SKM-1 treated with dmso at 0.1 percent for 144 hours (cell line): Measurements from ENCODE around the gene EYS.
"Not testable (repeated sequence)": the region's sequence is repeated elsewhere in the genome, so short reads cannot be mapped to it uniquely, and the experiment has no call there.

Experiments
- DNase-seq: peaks from one replicate; lab custom pipeline; 2025; ENCODE audit not compliant: unreplicated experiment; lab: John Stamatoyannopoulos, UW

EYS gene

GRCh38 chr6:63783096-63783495 lies 1923.9 kb downstream of the EYS start:
- no peak for DNase-seq

- no peak for DNase-seq
Measured at GRCh38 chr6:63774961-63775360, 1932.1 kb downstream of the EYS start.

GRCh38 chr6:63773200-63773599 lies 1933.8 kb downstream of the EYS start:
- no peak for DNase-seq

- DNase-seq = no peak
Measured at GRCh38 chr6:63765828-63766227, 1941.2 kb downstream of the EYS start.

GRCh38 chr6:63764318-63764916 lies 1942.6 kb downstream of the EYS start:
- peak; percentile 36 for DNase-seq

DNA sequence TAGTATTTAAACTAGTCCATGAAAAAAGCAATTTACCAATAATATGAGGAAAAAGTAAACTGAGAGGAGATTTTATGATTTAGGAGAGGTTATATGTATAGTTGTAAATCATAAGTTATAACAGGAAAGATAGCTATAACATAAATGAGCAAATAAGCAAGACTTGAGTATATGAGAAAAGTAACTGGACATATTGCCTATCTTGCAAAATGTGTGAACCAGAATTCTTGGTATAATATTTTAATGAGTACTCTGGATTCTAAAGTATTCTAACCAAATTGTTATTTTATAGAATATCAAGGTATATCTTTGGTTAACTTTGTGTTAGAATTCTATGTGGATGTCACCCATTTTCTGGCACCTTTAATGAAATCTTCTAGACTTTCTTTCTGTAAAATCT lies 1946.8 kb downstream of the EYS start:
- DNase-seq = no peak

DNA sequence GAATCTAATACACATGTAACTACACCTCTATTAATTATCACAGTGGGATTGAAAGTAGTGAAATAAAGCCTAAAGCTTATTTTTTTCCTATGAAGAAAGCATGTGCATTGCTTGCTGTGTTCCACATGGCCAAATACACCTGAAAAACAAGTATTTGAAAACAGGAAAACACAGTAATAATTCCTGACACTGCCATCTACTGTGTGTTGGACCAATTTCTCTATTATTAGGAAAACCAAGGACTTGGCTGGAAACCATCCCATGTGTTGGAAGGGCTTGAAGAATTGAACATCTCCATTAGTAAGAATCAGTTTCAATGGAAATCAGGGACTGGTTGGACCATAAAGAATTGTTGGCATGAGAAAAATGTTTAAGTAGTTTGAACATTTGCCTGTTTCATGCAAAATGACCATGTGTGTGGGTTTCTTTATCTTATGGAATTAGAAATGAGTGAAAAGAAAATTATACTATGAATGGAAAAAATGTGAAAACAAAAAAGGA lies 1947.4 kb downstream of the EYS start:
- DNase-seq = no peak

DNA sequence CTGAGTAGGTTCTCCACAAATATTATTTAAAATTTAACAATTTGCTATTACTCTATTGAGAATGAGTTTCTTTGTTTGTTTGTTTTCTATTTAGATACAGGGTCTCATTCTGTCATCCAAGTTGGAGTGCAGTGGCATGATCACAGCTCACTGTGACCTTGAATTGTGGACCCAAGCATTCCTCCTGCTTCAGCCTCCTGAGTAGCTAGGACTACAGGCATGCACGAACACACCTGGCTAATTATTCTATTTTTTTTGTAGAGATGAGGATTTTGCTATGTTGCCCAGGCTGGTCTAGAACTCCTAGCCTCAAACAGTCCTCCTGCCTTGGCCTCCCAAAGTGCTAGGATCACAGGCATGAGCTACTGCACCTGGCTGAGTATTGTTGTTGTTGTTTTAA lies 1949.2 kb downstream of the EYS start:
- no peak for DNase-seq

DNA sequence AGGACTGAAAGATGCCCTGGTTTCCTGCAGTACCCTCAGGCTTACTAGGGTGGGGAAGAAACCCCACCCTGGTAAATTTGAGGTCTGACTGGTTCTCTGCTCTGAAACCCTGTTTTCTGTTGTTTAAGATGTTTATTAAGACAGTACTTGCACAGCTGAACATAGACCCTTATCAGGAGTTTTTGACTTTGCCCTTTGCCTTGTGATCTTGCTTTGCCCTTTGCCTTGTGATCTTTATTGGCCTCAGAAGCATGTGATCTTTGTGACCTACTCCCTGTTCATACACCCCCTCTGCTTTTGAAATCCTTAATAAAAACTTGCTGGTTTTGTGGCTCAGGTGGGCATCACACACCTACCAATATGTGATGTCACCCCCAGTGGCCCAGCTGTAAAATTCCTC lies 1949.8 kb downstream of the EYS start:
- DNase-seq = not testable (repeated sequence)

- DNase-seq = no peak
Measured at GRCh38 chr6:63750400-63750799, 1956.6 kb downstream of the EYS start.

GRCh38 chr6:63745784-63746183 lies 1961.2 kb downstream of the EYS start:
- no peak for DNase-seq

DNA sequence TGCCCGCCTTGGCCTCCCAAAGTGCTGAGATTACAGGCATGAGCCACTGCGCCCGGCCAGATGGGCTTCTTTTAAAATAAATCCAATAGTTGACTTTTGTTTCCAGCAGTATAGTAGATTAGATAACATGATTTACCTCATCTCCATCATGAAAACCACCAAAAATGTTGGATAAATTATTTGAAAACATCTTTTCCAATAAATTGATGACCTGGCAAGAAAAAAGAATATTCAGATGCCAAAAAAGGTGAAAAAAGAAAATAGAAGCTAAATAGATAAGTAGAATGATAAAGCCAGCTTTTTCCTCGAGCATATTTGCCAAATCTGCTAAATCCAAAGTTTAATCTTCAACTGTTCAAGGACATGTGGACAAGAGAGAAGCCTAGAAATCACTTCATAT lies 1962.2 kb downstream of the EYS start:
- DNase-seq = no peak

DNA sequence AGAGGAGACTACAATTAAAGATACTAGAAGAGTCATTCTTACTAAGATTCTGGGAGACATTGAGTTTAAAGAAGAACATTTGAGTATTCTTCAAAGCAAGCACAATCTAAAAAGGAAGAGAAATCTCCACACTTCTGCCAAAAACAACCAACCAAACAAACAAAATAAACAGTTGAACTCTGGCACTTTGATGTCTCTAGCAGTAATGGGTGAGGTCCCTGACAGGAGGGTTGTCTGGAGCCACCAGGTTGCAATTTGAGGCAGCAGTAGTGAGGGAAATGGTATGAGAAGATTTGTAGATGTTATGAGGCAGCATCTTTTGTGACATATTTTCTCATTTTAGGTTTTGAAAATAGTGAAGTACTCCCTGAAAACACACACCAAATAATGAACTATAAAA lies 1963.3 kb downstream of the EYS start:
- no peak for DNase-seq

GRCh38 chr6:63742060-63742459 lies 1965.0 kb downstream of the EYS start:
- DNase-seq = no peak

GRCh38 chr6:63740709-63741108 lies 1966.3 kb downstream of the EYS start:
- no peak for DNase-seq

DNA sequence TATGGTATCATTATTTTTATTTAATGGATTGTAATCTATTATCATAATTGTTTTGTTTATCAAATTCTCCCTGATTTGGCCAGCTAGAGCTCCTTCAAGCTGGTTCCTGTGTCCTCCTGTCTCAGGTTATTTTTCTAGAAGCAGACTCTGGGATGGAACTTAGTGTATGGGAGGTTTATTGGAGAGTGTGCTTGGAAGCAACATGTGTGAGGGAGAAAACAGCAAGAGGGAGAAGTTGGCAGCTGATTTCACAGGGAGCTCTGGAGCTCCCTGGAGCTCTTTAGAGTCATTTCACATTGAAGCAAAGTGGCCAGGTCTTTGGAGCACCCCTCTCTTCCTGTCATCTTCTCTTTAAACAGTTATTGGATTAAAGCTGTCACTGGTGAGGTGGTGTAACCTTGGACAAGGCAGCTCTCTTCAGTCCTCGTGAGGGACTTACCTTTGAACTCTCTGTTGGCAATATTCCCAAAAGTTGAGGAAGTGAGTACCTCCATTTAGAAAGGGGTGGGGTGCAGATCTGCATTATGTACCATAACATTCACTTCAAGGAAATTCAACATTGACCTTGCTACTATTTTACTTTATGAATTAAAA lies 1967.8 kb downstream of the EYS start:
- no peak for DNase-seq

DNA sequence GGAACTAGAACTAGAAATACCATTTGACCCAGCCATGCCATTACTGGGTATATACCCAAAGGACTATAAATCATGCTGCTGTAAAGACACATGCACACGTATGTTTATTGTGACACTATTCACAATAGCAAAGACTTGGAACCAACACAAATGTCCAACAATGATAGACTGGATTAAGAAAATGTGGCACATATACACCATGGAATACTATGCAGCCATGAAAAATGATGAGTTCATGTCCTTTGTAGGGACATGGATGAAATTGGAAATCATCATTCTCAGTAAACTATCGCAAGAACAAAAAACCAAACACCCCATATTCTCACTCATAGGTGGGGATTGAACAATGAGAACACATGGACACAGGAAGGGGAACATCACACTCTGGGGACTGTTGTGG lies 1968.8 kb downstream of the EYS start:
- not testable (repeated sequence) for DNase-seq

DNA sequence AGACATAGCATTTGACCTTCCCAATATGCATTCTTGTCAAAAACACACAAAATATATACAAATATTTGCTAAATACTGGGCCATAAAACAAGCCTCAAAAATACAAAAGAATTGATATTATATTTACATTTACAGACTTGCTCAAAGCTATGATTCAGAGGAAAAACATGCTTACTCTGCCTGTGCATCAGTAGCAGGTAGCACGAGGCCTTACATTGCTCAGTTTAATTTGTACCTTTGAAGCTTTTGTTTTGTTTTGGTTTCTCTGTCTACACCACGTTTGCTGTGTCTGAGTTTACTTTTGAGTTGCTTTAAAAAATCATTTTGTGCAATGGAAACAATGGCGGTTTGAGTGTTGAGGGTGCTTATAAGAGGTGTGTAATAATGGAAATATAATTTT lies 1972.1 kb downstream of the EYS start:
- DNase-seq = no peak

DNA sequence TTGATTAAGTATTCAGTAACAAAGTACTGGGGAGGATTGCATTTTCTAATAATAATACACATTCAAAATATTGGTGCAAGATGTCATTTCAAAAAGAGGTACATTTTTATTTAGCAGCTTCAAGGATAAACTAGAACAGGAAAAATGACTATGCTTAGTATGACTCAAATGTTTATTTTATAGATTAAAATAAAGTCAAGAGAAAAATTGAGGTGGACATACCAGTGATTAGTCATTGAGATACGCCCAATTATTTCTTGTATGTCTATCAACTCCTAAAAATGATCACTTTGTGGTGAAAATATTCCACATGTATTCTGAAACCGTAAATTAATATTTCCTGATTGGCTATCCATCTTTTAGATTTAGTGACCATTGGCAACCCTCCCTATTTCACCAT lies 1974.7 kb downstream of the EYS start:
- DNase-seq = no peak

- DNase-seq = no peak
Measured at GRCh38 chr6:63731930-63732329, 1975.1 kb downstream of the EYS start.

DNA sequence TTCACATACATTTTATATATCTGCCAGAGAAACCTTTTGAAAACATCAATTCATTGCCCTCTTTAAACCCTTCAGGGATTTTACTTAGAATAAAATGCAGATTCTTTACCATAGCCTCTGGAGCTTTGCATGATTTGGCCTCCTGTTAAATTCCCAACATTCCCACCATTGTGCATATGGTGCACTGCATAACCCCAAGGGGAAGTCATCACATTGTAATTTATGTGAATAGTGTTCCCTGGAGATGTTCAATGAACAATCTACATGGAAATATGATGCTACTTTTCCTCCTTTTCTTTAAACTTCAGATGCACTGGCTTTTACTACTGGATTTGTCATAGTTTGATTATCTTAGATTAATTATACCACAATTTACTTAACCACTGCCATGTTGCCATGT lies 1976.7 kb downstream of the EYS start:
- no peak for DNase-seq

DNA sequence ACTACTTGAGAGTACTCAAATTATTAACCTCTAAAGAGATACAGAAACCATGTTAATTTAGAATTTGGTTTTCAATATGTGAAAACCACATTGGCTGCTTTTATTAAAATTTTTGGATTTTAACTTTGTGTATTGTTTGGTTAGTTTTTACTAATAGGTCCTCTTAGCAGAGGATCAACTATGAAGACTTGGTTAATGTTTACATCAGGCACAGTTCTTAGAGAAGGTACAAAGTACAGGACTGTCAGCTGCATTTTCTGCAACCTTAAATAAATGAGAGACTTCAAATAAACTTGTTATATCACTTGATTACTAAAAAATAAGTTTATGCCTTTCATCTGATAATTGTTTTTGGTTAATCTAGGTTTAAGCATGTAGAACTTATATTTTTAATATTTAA lies 1982.3 kb downstream of the EYS start:
- DNase-seq = no peak

DNA sequence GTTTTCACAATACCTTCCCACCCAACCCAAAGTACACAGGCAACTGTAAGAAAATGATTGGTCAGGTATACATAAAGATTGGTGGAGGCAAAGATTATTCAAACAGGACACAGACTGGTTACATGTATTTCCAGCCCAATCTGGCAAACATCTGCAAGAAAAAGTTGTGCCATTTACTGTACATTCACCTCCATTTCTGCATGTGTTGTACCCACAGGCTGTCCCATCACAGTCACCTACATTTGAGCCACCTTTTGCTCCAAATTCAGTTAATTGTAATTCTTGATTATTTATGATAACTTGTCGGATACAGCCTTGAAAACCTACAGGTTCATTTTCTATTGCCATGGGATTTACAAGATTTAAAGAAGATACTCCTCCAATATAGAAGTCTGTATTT lies 1985.8 kb downstream of the EYS start:
- no peak for DNase-seq
